GM12874 (cell line): ENCODE measurements around the gene UVRAG.

ENCODE experiments used
- TF ChIP-seq, protein P1 (sequence below): IDR thresholded peaks from 2 replicates; pipeline ENCODE4 v1.5.1; 2011; ENCODE audit warnings: low read depth, mild to moderate bottlenecking, control low read depth, low read length, moderate library complexity; ENCODE audit not compliant: insufficient read depth

Gene UVRAG

DNA sequence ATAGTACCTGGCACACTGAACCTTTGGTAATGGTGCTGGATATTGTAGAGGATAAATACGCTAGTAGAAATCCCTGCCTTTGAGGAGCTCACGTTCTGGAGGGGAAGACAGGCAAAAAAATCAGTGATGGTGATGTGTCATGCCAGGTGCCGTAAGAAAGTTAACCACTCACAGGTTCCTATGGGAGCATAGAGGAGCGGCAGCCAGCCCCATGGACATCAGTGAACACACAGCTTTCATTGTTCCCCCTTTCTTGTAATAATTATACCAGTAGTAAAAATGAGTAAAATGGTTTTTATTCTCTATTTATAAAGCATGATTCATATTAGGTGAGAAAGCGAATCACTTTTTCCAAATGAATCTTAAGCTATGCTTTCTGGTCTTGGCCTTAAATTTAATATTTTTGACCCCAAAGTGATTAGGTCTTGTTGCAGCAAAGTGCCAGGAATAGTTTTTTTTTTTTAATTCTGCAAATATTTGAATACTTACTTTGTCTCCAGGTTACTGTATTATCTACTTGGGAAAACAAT lies 57.9 kb downstream of the UVRAG start:
- TF ChIP-seq, protein P1, sequence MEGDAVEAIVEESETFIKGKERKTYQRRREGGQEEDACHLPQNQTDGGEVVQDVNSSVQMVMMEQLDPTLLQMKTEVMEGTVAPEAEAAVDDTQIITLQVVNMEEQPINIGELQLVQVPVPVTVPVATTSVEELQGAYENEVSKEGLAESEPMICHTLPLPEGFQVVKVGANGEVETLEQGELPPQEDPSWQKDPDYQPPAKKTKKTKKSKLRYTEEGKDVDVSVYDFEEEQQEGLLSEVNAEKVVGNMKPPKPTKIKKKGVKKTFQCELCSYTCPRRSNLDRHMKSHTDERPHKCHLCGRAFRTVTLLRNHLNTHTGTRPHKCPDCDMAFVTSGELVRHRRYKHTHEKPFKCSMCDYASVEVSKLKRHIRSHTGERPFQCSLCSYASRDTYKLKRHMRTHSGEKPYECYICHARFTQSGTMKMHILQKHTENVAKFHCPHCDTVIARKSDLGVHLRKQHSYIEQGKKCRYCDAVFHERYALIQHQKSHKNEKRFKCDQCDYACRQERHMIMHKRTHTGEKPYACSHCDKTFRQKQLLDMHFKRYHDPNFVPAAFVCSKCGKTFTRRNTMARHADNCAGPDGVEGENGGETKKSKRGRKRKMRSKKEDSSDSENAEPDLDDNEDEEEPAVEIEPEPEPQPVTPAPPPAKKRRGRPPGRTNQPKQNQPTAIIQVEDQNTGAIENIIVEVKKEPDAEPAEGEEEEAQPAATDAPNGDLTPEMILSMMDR = no peak

DNA sequence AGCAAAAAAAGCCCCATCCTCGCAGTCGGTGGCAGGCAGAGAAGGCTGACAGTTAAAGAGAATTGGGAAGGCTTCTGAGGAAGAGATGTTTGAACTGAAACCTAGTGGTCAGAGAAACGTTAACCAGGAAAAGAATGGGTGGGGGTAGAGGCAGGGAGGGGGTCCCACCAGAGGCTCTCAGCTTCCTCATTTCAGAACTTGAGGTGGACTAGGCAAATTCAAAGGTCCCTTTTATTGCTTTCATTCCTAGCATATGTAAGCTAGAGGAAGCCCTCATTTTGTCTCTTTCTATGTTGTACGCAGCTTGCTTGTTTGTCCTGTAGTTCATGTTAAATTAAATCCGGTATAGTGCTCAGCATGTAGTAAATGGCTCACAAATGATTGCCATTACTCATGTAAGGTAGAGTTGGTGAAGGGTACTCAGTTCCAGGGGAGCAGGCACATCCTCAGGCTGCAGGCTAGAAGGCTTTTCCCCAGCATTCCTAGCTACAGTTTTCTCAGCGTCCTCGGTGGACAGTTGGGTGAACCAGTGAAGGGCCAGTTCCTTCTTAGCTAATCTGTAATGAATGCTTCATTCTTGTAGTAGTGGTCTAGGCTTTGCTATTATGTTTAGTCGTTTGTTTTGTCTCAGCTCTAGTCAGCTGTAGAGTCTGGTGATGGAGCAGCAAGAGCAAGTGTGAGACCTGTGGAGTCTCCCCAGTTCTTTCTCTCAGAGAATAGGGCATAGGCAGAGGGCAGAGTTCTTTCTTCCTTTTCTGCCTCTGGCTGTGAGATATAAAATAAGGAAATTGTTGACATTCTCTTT lies 58.6 kb downstream of the UVRAG start:
- TF ChIP-seq, protein P1 = no peak

DNA sequence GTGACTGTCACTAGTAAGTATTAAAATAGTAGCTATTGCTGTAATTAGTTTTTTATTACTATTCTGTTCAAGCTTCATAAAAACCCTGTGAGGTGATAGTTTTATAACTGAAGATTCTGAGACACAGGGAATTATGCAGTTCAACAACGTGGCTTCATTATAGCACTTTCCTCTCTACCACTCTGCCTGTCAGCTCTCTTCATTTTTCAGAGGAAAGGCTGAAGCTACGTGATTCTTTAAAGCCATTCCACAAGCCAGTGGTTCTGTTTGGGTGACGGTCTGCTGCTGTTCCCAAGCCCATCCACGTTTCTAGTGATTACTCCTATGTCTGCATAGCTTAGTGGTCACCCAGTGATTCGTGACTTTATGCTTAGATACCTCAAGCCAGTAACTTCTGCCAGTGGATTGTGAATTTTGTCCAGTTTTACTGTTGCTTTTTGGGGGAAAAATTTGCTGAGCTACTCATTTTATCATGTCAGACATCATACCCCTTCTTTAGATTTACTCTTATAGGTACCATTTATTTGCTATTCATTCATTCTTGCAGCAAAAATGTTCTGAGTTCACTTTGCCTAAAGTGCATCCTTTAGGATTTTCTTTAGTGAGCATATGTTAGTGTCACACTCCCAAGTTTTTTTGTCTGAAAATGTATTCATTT lies 59.8 kb downstream of the UVRAG start:
- TF ChIP-seq, protein P1 = no peak

DNA sequence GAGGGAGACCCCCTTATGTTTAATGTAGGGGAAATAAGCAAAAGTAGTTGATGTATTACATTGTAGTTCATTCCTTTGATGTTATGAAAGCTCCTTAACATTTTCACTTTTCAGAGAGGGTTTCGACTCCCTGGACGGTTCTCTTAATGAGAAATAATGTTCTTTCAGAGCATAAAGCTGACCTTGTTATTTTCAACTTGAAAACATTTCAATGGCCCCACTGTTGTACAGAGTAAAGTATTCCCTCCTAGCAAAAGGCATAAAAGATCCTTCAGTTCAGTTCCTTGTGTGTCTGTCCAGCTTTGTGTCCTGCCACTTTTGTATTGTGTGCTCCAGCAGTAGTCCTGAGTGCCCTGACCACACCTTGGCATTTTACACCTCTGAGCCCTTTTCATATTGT lies 63.9 kb downstream of the UVRAG start:
- TF ChIP-seq, protein P1 = no peak

DNA sequence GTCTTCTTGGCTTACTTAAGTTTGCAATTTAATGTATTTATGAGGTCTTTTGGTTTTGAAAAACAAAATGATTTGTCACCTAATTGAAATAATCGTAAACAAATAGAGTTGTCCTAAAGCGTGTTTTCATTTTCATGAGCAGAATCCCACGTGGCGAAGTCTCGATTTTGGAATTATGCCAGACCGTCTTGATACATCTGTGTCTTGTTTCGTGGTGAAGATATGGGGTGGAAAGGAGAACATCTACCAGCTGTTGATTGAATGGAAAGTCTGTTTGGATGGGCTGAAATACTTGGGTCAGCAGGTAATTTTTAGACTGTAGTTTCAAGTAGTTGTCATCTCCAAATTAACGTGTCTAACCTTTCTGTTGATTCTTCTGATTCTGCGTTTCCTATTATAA lies 64.7 kb downstream of the UVRAG start:
- TF ChIP-seq, protein P1 = no peak

DNA sequence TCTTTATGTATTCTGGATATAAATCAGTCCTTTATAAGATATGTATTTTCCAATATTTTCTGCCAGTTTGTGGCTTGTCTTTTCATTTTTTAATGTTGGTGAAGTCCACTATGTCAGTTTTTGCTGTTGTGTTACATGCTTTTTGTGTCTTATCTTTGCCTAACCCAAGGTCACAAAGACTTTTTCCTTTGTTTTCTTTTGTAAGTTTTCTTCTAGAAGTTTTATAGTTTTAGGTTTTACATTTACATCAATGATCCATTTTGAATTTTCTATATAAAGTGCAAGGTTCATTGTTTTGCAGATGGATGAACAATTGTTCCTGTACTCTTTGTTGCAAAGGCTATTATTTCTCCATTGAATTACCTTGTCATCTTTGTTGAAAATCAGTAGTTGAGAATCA lies 69.3 kb downstream of the UVRAG start:
- TF ChIP-seq, protein P1 = no peak

DNA sequence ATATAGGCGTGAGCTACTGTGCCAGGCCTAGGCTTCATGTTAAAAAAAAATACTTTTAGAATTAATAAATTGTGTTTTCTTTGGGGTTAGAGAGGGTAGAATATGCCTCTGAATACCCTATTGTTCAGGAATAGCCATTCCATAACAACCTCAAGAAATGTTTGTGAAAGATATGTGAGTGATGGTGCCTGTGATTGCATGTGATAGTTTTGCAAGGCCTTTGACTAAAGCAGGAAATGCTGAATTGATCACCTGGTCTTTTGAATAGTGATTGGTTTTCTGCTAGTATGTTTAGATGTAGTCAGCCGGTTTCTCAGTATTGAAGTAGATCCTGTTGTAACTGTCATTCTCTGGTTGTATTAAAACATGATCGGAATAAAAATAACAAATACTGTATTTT lies 73.4 kb downstream of the UVRAG start:
- TF ChIP-seq, protein P1 = no peak
